Measurements from ENCODE around the gene RAD18. TPM values are rescaled to one million over a fixed set of nuclear protein-coding genes. Genes with fewer than 3 reads are reported as not detected.

Gene RAD18
- total RNA-seq, 1 experiment from 2014 or later: 25.6 TPM

DNA sequence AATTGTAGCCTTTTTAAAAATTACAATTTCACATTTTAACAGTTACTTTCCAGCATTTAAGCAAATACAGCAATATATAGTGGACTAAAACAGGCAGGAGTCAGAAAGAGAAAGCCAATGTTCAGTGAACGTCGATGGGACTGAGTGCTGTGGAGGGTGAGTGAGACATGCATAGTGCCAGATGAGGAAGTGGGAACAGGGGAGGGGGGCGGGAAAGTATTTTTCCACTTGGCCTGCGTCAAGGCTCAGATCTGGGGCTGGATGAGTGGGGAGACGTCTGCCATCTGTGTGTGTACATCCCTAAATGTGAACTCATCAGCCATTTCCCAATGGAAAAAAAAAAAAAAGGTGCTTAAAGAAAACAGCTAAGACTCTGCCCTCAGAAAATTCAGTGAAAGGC lies 19.2 kb upstream of the RAD18 start:
- Histone ChIP-seq H3K27me3 (replicated peaks) (no peaks in the 10 kb centered on the region), H3K4me3 (no peak overlapping the region), H3K9me3 (replicated peaks) (0 out of 2 replicates have a peak, but pooled peaks cover 3% of the 10 kb centered on the region), H3K27ac (no peak overlapping the region), H3K36me3 (no peaks in the 10 kb centered on the region), H3K4me1 (replicated peaks) (no peaks in the 10 kb centered on the region)
- DNase-seq (ENCODE audit: low read depth in 1 of 2, low spot score in 2 of 2): no peak

DNA sequence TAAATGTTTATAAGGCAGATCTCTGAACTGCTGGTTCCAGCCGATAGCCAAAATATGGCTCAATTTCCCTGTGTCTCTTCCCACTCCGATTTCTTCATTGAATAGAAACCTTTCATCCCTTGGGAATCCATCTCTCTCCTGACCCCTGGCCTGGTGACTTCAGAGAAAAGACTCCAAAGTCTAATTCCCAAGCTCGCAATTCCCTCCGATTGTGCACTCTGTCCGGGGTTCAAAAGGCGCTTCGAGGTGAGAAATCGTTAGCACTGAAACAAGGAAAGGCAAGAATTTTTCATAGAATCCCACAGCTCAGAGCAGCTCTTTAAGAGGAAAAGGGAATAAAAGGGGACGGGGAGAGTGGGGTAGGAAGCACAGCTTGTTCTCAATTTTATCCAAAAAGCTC lies 18.4 kb upstream of the RAD18 start:
- H3K27me3 ChIP-seq (replicated peaks): no peaks in the 10 kb centered on the region
- H3K36me3 ChIP-seq: no peaks in the 10 kb centered on the region
- no peak overlapping the region for H3K27ac ChIP-seq
- H3K9me3 ChIP-seq (replicated peaks): 0 out of 2 replicates have a peak, but pooled peaks cover 3% of the 10 kb centered on the region
- H3K4me1 ChIP-seq (replicated peaks): no peaks in the 10 kb centered on the region
- no peak overlapping the region for H3K4me3 ChIP-seq
- no peak for DNase-seq (ENCODE audit: low read depth in 1 of 2, low spot score in 2 of 2)

DNA sequence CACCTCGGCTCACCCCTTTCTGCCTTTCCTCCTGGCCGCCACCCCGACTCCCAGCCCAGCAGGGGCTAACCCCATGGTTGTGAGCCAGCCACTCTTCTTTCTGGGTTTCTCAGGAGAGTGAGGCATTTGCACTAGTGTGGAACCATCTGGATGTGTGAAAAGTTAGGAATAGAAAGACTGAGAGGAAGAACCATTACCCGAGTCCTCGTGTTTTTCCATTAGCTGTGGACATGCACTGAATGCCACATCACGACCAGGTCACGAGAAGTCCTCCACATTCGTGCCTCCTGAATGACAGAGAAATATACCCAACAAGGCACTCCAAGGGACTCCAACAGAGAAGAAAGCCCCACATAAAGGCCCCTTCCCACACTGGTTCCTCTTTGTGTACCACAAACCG lies 18.0 kb upstream of the RAD18 start:
- H3K4me3 ChIP-seq: no peak overlapping the region
- 0 out of 2 replicates have a peak, but pooled peaks cover 3% of the 10 kb centered on the region for H3K9me3 ChIP-seq (replicated peaks)
- H3K27ac ChIP-seq: no peak overlapping the region
- no peaks in the 10 kb centered on the region for H3K4me1 ChIP-seq (replicated peaks)
- DNase-seq (ENCODE audit: low read depth in 1 of 2, low spot score in 2 of 2): no peak
- H3K36me3 ChIP-seq: no peaks in the 10 kb centered on the region
- H3K27me3 ChIP-seq (replicated peaks): no peaks in the 10 kb centered on the region

DNA sequence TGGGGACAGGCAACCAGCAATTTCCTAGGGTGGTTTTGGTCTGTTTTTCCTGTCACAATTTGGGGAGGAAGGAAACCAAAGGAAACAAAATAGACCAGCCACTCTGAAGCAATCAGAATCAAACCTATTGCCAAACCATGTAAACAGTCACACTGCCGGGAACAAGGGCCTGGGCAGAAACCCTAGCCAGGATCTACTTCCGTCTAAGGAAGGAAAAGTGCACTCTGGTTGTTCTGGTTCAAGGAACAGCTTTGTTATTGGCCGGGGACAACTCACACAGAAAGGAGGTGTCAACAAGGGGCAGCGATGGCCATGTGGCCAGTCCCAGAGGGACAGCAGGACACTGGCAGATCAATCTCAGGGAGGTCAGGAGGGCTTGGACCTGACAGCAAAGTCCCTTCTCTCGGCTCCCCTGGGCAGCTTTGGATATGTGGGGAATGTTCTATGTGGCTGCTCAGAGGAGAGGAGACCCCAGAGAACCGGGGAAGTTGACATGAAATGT lies 17.5 kb upstream of the RAD18 start:
- Histone ChIP-seq H3K27ac (no peak overlapping the region), H3K27me3 (replicated peaks) (no peaks in the 10 kb centered on the region), H3K4me3 (no peak overlapping the region), H3K36me3 (no peaks in the 10 kb centered on the region), H3K9me3 (replicated peaks) (0 out of 2 replicates have a peak, but pooled peaks cover 3% of the 10 kb centered on the region), H3K4me1 (replicated peaks) (no peaks in the 10 kb centered on the region)
- no peak for DNase-seq (ENCODE audit: low read depth in 1 of 2, low spot score in 2 of 2)

DNA sequence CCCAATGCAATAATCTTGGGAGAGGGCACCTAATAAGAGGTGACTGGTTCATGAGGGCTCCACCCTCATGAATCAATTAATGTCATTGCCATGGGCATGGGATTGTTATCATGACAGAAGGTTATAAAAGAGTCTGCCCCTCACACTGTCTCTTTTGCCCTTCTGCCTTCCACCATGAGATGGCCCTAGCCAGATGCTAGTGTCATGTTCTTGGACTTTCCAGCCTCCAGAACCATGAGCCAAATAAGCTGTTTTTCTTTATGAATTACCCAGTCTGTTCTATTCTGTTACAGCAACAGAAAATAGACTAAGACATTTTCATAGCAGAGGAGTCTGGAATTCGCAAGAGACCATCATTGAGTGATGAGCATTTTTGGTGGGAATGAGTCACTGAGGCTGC lies 16.0 kb upstream of the RAD18 start:
- H3K9me3 ChIP-seq (replicated peaks): 0 out of 2 replicates have a peak, but pooled peaks cover 3% of the 10 kb centered on the region
- no peak overlapping the region for H3K27ac ChIP-seq
- H3K36me3 ChIP-seq: no peaks in the 10 kb centered on the region
- H3K4me3 ChIP-seq: no peak overlapping the region
- H3K4me1 ChIP-seq (replicated peaks): no peaks in the 10 kb centered on the region
- no peaks in the 10 kb centered on the region for H3K27me3 ChIP-seq (replicated peaks)
- DNase-seq (ENCODE audit: low read depth in 1 of 2, low spot score in 2 of 2): no peak

DNA sequence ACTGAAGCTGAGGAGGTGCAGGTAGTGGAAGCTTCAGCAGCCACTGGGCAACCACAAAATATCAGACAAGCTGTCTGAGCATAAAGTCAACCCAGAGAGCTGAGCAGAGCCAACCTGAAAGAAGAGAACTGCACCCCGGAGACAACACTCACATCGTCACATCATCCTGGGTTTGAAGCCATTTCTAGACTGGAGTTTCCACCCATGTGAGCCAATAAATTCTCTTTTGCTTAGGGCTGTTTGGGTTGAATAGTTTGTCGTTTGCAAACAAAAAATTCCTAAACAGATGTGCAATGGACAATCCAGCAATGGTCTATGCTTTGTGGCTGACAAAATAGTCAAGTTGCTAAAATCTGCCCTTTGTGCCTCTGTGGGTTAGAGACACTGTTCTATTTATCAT lies 15.3 kb upstream of the RAD18 start:
- Histone ChIP-seq H3K36me3 (no peaks in the 10 kb centered on the region), H3K27ac (no peak overlapping the region), H3K4me3 (no peak overlapping the region), H3K27me3 (replicated peaks) (no peaks in the 10 kb centered on the region), H3K9me3 (replicated peaks) (0 out of 2 replicates have a peak, but pooled peaks cover 3% of the 10 kb centered on the region), H3K4me1 (replicated peaks) (no peaks in the 10 kb centered on the region)
- DNase-seq (ENCODE audit: low read depth in 1 of 2, low spot score in 2 of 2): no peak

DNA sequence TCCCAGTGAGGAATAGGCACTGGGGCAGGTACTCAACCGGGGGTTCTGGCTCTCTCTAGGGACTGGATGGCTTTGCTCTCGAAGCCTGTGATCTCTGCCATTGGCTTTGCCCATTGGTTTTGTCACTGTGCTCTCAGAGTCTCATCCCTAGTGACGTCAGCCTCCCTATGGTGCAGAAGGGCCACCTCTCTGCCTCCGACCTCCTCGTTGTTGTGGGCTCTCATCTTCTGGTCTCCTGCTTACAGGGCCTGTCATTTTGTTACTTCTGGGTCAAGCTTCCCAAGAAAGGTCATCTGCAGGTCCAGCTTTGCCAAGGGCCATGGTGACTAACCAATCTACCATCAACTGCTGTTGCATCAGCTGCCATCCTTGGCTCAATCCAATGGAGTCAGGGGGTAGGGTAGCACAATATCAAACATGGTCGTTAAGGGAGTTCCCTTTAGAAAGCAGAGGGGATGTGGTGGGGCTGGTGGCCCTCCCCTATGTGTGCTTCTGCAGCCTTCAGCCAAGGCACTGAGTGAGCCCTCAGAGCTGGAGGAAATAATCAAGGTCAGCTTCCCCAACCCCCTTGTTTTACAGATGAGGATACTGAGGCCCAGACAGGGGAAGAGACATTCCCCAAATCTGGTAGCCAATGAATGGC lies 13.4 kb upstream of the RAD18 start:
- 0 out of 2 replicates have a peak, but pooled peaks cover 3% of the 10 kb centered on the region for H3K9me3 ChIP-seq (replicated peaks)
- no peaks in the 10 kb centered on the region for H3K36me3 ChIP-seq
- no peaks in the 10 kb centered on the region for H3K27me3 ChIP-seq (replicated peaks)
- H3K27ac ChIP-seq: no peak overlapping the region
- no peak overlapping the region for H3K4me3 ChIP-seq
- DNase-seq (ENCODE audit: low read depth in 1 of 2, low spot score in 2 of 2): no peak
- no peaks in the 10 kb centered on the region for H3K4me1 ChIP-seq (replicated peaks)

DNA sequence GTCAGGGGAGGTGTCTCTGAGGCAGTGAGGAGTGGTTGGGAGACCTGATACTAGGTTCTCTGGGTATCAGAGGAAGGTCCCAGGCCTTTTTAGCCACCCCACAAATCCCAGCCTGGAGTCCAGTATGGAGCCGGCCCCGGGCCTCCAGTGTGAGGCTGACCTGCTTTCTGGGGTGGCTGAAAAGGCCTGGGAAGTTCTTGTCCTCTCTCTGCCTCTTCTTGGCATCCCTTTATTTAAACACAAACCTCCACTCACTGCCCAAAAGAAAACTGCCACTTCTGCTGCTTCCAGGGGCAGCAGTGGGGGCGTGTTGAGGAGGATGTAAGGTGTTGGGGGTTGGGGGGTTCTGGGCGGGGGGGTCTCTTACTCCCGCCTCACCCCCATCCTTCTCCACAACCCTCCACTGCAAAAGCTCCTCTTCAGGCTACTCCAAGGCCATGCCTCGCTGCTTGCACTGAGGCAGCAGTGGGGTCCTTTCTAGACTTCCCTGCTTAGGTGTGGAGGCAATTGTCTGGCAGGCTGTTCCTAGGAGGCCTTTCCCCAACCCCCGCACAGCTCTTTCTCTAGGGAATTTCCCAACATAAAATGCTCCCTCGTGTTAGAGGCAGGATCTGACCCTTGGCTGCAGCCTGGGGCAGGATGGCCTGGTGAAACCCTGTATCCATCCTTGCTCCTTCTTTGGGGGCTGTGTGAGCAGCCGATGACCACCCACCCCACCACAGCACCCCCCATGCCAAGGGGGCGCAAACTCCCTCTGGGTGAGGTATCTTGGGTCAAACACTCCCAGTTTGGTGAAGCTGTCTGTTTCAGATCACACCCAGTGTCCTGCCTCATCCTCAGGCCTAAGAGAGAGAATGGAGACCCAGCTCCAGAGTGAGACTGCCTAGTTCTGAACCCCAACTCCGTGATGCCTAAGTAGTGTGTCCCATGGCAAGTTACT lies 12.1 kb upstream of the RAD18 start:
- Histone ChIP-seq H3K27ac (no peak overlapping the region), H3K36me3 (no peaks in the 10 kb centered on the region), H3K4me1 (replicated peaks) (no peaks in the 10 kb centered on the region), H3K27me3 (replicated peaks) (no peaks in the 10 kb centered on the region), H3K4me3 (no peak overlapping the region), H3K9me3 (replicated peaks) (0 out of 2 replicates have a peak, but pooled peaks cover 3% of the 10 kb centered on the region)
- no peak for DNase-seq (ENCODE audit: low read depth in 1 of 2, low spot score in 2 of 2)

DNA sequence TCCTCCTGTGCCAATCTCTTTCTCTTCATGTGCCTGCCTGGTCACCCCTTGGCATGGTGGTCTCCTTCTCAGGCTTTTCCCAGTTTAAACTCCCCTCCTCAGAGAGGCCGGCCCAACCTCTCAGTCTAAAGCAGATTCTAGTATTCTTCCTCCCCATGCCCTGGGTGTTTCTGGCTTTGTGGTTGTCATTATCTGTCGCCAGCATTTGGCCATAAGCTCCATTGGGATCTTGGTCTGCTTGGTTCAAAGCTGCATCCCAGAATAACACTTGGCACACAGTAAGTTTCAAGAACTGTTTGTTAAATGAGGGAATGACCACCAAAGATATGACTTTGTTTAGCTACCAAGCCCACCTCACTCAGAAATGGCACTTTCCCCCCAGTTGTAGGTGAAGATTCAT lies 11.2 kb upstream of the RAD18 start:
- Histone ChIP-seq H3K9me3 (replicated peaks) (0 out of 2 replicates have a peak, but pooled peaks cover 3% of the 10 kb centered on the region), H3K27ac (no peak overlapping the region), H3K36me3 (no peaks in the 10 kb centered on the region), H3K4me3 (no peak overlapping the region), H3K4me1 (replicated peaks) (no peaks in the 10 kb centered on the region), H3K27me3 (replicated peaks) (no peaks in the 10 kb centered on the region)
- DNase-seq (ENCODE audit: low read depth in 1 of 2, low spot score in 2 of 2): no peak

DNA sequence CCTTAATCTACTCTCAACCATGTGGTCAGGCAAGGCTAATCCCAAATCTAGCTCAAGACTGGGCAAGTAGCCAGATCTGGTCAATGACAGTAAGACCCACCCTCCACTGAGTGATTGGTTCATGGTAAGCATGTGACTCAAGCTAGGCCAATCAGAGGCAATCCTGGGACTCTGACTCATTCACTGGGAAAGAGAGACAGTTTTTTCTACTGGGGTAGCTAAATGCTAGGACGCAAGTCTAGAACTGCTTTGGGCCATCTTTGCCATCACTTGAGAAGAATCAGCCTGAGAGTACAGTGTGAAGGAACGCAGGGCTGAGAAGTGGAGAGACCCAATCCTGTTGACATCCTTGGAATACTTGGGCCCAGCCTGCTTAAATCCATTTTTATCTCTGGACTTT lies 9.4 kb upstream of the RAD18 start:
- H3K4me1 ChIP-seq (replicated peaks): no peaks in the 10 kb centered on the region
- H3K4me3 ChIP-seq: no peak overlapping the region
- no peak overlapping the region for H3K27ac ChIP-seq
- H3K9me3 ChIP-seq (replicated peaks): no peaks in the 10 kb centered on the region
- no peaks in the 10 kb centered on the region for H3K36me3 ChIP-seq
- H3K27me3 ChIP-seq (replicated peaks): no peaks in the 10 kb centered on the region
- DNase-seq (ENCODE audit: low read depth in 1 of 2, low spot score in 2 of 2): no peak

DNA sequence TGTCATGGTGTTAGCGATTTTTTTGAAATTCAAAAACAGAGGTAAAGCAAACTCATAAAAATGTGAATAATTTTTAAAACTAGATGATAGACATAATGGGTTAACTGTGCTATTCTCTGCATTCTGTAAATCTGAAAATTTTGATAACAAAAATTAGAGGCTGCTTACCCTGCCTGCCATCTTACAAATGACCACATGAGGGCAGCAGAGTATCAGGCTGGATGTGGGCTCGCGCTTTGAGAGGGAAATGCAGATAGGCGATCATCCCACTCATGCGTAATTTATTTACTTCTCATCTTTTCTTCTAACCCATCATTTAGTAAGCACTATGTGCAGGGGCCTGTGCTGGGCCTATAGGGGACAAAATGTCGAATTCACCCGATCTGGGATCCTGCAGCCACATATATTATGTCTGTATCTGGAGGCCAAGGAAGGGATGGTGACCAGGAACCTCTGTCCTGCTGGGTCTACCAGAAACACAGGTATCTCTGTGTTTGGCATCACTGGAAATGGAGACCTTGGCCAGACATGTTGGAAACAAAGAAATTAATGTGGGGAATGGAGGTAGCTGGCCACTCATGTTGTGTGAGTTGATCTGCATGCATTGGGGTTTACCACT lies 7.8 kb upstream of the RAD18 start:
- Histone ChIP-seq H3K27me3 (replicated peaks) (no peaks in the 10 kb centered on the region), H3K27ac (no peak overlapping the region), H3K36me3 (no peaks in the 10 kb centered on the region), H3K9me3 (replicated peaks) (no peaks in the 10 kb centered on the region), H3K4me1 (replicated peaks) (no peaks in the 10 kb centered on the region), H3K4me3 (no peak overlapping the region)
- peak in 1 of 2 experiments; percentile 46 for DNase-seq (ENCODE audit: low read depth in 1 of 2, low spot score in 2 of 2)

DNA sequence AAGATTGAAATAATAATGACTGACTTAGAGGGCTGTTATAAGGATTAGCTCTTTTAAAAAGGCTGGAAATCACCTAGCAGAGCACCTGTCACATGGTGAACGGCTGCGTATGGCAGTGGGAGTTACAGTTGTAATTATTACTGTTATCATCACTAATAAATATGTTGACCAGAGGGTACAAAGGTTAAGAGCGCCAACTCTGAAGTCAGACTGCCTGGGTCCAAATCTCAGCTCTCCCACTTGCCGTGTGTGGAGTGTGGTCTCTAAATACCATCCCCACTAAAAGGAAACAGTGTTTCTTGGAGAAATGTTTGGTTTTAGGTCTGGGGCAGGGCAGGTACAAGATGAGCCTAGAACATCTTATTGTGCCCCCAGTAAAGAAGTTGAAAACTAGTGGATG lies 6.0 kb upstream of the RAD18 start:
- no peaks in the 10 kb centered on the region for H3K27me3 ChIP-seq (replicated peaks)
- DNase-seq (ENCODE audit: low read depth in 1 of 2, low spot score in 2 of 2): no peak
- H3K9me3 ChIP-seq (replicated peaks): no peaks in the 10 kb centered on the region
- H3K4me3 ChIP-seq: no peak overlapping the region
- H3K36me3 ChIP-seq: no peaks in the 10 kb centered on the region
- H3K27ac ChIP-seq: no peak overlapping the region
- H3K4me1 ChIP-seq (replicated peaks): peaks cover 11% of the 10 kb centered on the region

DNA sequence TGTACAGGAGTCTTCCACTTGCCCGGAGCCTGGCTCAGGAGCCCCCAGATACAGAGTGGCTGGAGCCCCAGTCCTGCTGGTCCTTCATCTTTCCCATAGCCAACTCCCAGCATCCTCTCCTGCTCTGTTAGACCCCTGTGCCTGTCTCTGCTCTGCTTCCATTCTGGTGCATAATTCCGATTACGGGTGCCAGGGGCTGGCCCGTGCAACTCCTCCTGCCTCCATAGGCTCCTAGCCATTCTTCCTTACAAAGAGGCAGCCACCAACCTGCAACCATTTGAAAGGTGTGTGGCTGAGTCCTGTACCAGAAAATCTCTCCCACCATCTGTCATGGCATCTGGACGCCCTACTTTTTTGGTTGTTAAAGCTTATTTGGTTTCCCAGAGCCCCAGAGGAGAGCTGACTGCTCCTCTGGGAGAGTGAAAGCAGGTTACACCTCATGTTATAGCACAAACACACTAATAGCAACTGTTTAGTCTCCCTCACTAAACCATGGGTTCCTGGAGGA lies 5.2 kb upstream of the RAD18 start:
- H3K4me1 ChIP-seq (replicated peaks): peaks cover 19% of the 10 kb centered on the region
- H3K9me3 ChIP-seq (replicated peaks): no peaks in the 10 kb centered on the region
- no peak overlapping the region for H3K27ac ChIP-seq
- no peaks in the 10 kb centered on the region for H3K36me3 ChIP-seq
- no peak overlapping the region for H3K4me3 ChIP-seq
- no peaks in the 10 kb centered on the region for H3K27me3 ChIP-seq (replicated peaks)
- no peak for DNase-seq (ENCODE audit: low read depth in 1 of 2, low spot score in 2 of 2)
